ENCODE data around the gene TOP2B. TPM values are rescaled to one million over a fixed set of nuclear protein-coding genes. Genes with fewer than 3 reads are reported as not detected.

The TOP2B gene
- polyA plus RNA-seq, 1 of the 3 experiments (the other 2 are of a cell fraction): 20.4 TPM

- ChIA-PET CTCF (interaction anchor here (1.3 kb wide), 2 partner anchors 10 to 35 kb away, joined by 3 read pairs; no protein-coding TSS in a partner anchor), POLR2A (no interaction called here)
- no peak for DNase-seq
- no peaks in the 10 kb centered on the region for H4K20me1 ChIP-seq (ENCODE audit: insufficient read depth)
- H3K4me3 ChIP-seq (ENCODE audit: low read depth in 2 of 2, low read length in 1 of 2): no peak overlapping the region
- H3K79me2 ChIP-seq (ENCODE audit: insufficient read depth): no peaks in the 10 kb centered on the region
- no peak overlapping the region for H2AFZ ChIP-seq (ENCODE audit: low read depth)
- 63% methylated on average over 2 of the region's 2 CpGs for WGBS (ENCODE audit: low lambda C conversion rate)
- H3K4me2 ChIP-seq: no peak overlapping the region
- no peaks in the 10 kb centered on the region for H3K9me3 ChIP-seq
- H3F3A ChIP-seq (replicated peaks; ENCODE audit: insufficient read depth): no peaks in the 10 kb centered on the region
- H3K27me3 ChIP-seq (ENCODE audit: insufficient read depth): no peaks in the 10 kb centered on the region
- H3K4me1 ChIP-seq (ENCODE audit: control insufficient read depth in 1 of 2, insufficient read depth in 2 of 2, low read depth in 1 of 2, low read length in 1 of 2): no peaks in the 10 kb centered on the region
- no peak overlapping the region for H3K9ac ChIP-seq
- no peaks in the 10 kb centered on the region for H3K36me3 ChIP-seq (replicated peaks in 1 of 2; ENCODE audit: control insufficient read depth in 1 of 2, insufficient read depth in 2 of 2, low read length in 1 of 2)
- no peaks in the 10 kb centered on the region for H3K9me2 ChIP-seq
- H3K27ac ChIP-seq (ENCODE audit: low read depth in 2 of 2, low read length in 1 of 2): no peak overlapping the region
- TF ChIP-seq ELF1 (IDR thresholded peaks at IDR 0.05) (no peak), CHD2 (IDR thresholded peaks at IDR 0.05; ENCODE audit: low read length, partially characterized antibody) (no peak), RCOR1 (IDR thresholded peaks at IDR 0.05; ENCODE audit: low read length) (no peak), NRF1 (IDR thresholded peaks at IDR 0.05; ENCODE audit: low read depth, low read length) (no peak), POLR2AphosphoS5 (IDR thresholded peaks at IDR 0.05; ENCODE audit: low read depth, low read length) (no peak), YY1 (IDR thresholded peaks at IDR 0.05; ENCODE audit: low read depth) (no peak), TCF12 (IDR thresholded peaks at IDR 0.05) (no peak)
Observed at GRCh38 chr3:25677121-25677520, 12.4 kb upstream of the TOP2B start.

- H3K27ac ChIP-seq (ENCODE audit: low read depth in 2 of 2, low read length in 1 of 2): no peak overlapping the region
- H3K9me3 ChIP-seq: no peaks in the 10 kb centered on the region
- POLR2A ChIA-PET: no interaction called here
- H3K9me2 ChIP-seq: no peaks in the 10 kb centered on the region
- CTCF ChIA-PET: no interaction called here
- H3K4me1 ChIP-seq (ENCODE audit: control insufficient read depth in 1 of 2, insufficient read depth in 2 of 2, low read depth in 1 of 2, low read length in 1 of 2): no peaks in the 10 kb centered on the region
- H3K27me3 ChIP-seq (ENCODE audit: insufficient read depth): no peaks in the 10 kb centered on the region
- H3K9ac ChIP-seq: no peak overlapping the region
- no peak overlapping the region for H3K4me2 ChIP-seq
- no peak for DNase-seq
- no peaks in the 10 kb centered on the region for H3K79me2 ChIP-seq (ENCODE audit: insufficient read depth)
- 60% methylated on average over 1 of the region's 2 CpGs for WGBS (ENCODE audit: low lambda C conversion rate)
- no peaks in the 10 kb centered on the region for H3K36me3 ChIP-seq (replicated peaks in 1 of 2; ENCODE audit: control insufficient read depth in 1 of 2, insufficient read depth in 2 of 2, low read length in 1 of 2)
- H3K4me3 ChIP-seq (ENCODE audit: low read depth in 2 of 2, low read length in 1 of 2): no peak overlapping the region
- H2AFZ ChIP-seq (ENCODE audit: low read depth): no peak overlapping the region
- TF ChIP-seq, protein P1, sequence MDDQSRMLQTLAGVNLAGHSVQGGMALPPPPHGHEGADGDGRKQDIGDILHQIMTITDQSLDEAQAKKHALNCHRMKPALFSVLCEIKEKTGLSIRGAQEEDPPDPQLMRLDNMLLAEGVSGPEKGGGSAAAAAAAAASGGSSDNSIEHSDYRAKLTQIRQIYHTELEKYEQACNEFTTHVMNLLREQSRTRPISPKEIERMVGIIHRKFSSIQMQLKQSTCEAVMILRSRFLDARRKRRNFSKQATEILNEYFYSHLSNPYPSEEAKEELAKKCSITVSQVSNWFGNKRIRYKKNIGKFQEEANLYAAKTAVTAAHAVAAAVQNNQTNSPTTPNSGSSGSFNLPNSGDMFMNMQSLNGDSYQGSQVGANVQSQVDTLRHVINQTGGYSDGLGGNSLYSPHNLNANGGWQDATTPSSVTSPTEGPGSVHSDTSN (IDR thresholded peaks at IDR 0.05): no peak
- no peak for TF ChIP-seq RAD21 (IDR thresholded peaks at IDR 0.05; ENCODE audit: low read length)
- TF ChIP-seq ELF1 (IDR thresholded peaks at IDR 0.05): no peak
- no peak for TF ChIP-seq JUND (IDR thresholded peaks at IDR 0.05)
- no peak for TF ChIP-seq USF2 (IDR thresholded peaks at IDR 0.05; ENCODE audit: borderline replicate concordance, low read depth, low read length)
- TF ChIP-seq TEAD4 (IDR thresholded peaks at IDR 0.05; ENCODE audit: borderline replicate concordance, insufficient read depth): no peak
- TF ChIP-seq, protein P2, sequence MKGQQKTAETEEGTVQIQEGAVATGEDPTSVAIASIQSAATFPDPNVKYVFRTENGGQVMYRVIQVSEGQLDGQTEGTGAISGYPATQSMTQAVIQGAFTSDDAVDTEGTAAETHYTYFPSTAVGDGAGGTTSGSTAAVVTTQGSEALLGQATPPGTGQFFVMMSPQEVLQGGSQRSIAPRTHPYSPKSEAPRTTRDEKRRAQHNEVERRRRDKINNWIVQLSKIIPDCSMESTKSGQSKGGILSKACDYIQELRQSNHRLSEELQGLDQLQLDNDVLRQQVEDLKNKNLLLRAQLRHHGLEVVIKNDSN (IDR thresholded peaks at IDR 0.05; ENCODE audit: borderline replicate concordance, low read depth): no peak
- no peak for TF ChIP-seq SMC3 (IDR thresholded peaks at IDR 0.05; ENCODE audit: low read depth, low read length)
- TF ChIP-seq, protein P3, sequence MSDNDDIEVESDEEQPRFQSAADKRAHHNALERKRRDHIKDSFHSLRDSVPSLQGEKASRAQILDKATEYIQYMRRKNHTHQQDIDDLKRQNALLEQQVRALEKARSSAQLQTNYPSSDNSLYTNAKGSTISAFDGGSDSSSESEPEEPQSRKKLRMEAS (IDR thresholded peaks at IDR 0.05; ENCODE audit: low read depth): no peak
- TF ChIP-seq, protein P4, sequence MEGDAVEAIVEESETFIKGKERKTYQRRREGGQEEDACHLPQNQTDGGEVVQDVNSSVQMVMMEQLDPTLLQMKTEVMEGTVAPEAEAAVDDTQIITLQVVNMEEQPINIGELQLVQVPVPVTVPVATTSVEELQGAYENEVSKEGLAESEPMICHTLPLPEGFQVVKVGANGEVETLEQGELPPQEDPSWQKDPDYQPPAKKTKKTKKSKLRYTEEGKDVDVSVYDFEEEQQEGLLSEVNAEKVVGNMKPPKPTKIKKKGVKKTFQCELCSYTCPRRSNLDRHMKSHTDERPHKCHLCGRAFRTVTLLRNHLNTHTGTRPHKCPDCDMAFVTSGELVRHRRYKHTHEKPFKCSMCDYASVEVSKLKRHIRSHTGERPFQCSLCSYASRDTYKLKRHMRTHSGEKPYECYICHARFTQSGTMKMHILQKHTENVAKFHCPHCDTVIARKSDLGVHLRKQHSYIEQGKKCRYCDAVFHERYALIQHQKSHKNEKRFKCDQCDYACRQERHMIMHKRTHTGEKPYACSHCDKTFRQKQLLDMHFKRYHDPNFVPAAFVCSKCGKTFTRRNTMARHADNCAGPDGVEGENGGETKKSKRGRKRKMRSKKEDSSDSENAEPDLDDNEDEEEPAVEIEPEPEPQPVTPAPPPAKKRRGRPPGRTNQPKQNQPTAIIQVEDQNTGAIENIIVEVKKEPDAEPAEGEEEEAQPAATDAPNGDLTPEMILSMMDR (IDR thresholded peaks at IDR 0.05): no peak
- no peak for TF ChIP-seq IRF3 (IDR thresholded peaks at IDR 0.05; ENCODE audit: low read depth, low read length)
- no peak for TF ChIP-seq FOXM1 (IDR thresholded peaks at IDR 0.05; ENCODE audit: low read depth)
- no peak for TF ChIP-seq EZH2phosphoT487 (IDR thresholded peaks at IDR 0.05; ENCODE audit: borderline replicate concordance, low read depth)
- no peak for TF ChIP-seq EP300 (IDR thresholded peaks at IDR 0.05; ENCODE audit: borderline replicate concordance in 1 of 2, low read depth in 1 of 2, low read length in 1 of 2)
- no peaks in the 10 kb centered on the region for H4K20me1 ChIP-seq (ENCODE audit: insufficient read depth)
- H3F3A ChIP-seq (replicated peaks; ENCODE audit: insufficient read depth): no peaks in the 10 kb centered on the region
Observed at GRCh38 chr3:25674670-25675069, 10.0 kb upstream of the TOP2B start.

Data from SK-N-SH (cell line).